Lower leg skin (tissue), 4 donors: ENCODE data around the gene ZKSCAN5. TPM values are rescaled to one million over a fixed set of nuclear protein-coding genes. Genes with fewer than 3 reads are reported as not detected.
A peak's percentile ranks its signal among the peaks of the same experiment; 100 is the strongest.

Source experiments
- DNase-seq, 2 donors: peaks; one replicate each; pipeline ENCODE4 v3.0.0-alpha.2; 2019; ENCODE audit warnings: low spot score in 2 of 2
- H3K4me3 ChIP-seq: fragments of 200-600 bp; sonication (generic); 2 replicates; pipeline ENCODE4 v1.5.1; 2017; ENCODE audit warnings: mild to moderate bottlenecking, low read depth; ENCODE audit not compliant: poor library complexity, severe bottlenecking
- CTCF ChIP-seq, 3 donors: fragments of 450-650 bp; IDR thresholded peaks; one replicate each; pipeline ENCODE4 v1.5.1; 2016; ENCODE audit warnings: antibody characterized with exemption in 3 of 3, mild to moderate bottlenecking in 3 of 3, moderate library complexity in 2 of 3
- POLR2A ChIP-seq, 2 donors: fragments of 450-650 bp; IDR thresholded peaks; one replicate each; pipeline ENCODE4 v1.6.1; 2016 to 2017; ENCODE audit warnings: antibody characterized with exemption in 2 of 2, mild to moderate bottlenecking in 1 of 2, moderate library complexity in 1 of 2
- WGBS, 2 donors: methylation state at CpG; one replicate each; pipeline ENCODE4 v1.1.5; 2018; 5-methylcytosine and 5-hydroxymethylcytosine counted together
- intact Hi-C: fragments of 100-400 bp; cut with DNase I; formaldehyde crosslinking; loops from one replicate; pipeline ENCODE4 v1.15.0; 2023; ENCODE audit warnings: low total_unique reads
- total RNA-seq, 4 donors: library from RNA; depleted of rRNA; stranded (reverse); fragments of >200 nt; gene quantifications; one replicate each; pipeline ENCODE4 v1.1.0, GENCODE V29; 2016

The ZKSCAN5 gene
- total RNA-seq, 4 donors from 2014 or later, result 3.9 to 6.7 (median 5.7) TPM

GRCh38 chr7:99551767-99552463, 47.5 kb downstream of the ZKSCAN5 start, which contains the start of gene FAM200A:
FAM200A (minus strand) TSS chr7:99552114; CDS start chr7:99548407, 3,707 bp downstream.
- H3K4me3 ChIP-seq, result peak within 1 kb of the TSS; percentile 84

GRCh38 chr7:99553039-99553438, 48.6 kb downstream of the ZKSCAN5 start:
- no peak overlapping the region for H3K4me3 ChIP-seq
- intact Hi-C loops, result no loop called here
- no peak for DNase-seq
- WGBS, 2 donors, result 95 to 96% methylated on average over 4 of the region's 4 CpGs
- no peak for TF ChIP-seq CTCF (IDR thresholded peaks at IDR 0.05)
- no peak for TF ChIP-seq POLR2A (IDR thresholded peaks at IDR 0.05)

More at GRCh38 chr7:99551767-99552463, 47.5 kb downstream of the ZKSCAN5 start, which contains the start of gene FAM200A:
- WGBS, 2 donors, result 0 to 1% methylated on average over 36 to 37 of the region's 37 CpGs
- peak; percentile 78 to 97 for DNase-seq
- no peak for TF ChIP-seq POLR2A (IDR thresholded peaks at IDR 0.05)
- no peak for TF ChIP-seq CTCF (IDR thresholded peaks at IDR 0.05)
- intact Hi-C loops, result no loop called here

- WGBS, 2 donors, result 73 to 79% methylated on average over 2 of the region's 2 CpGs
- TF ChIP-seq POLR2A (IDR thresholded peaks at IDR 0.05) (no peak), CTCF (IDR thresholded peaks at IDR 0.05) (no peak)
- no peak for DNase-seq
- intact Hi-C loops, result no loop called here
- no peak overlapping the region for H3K4me3 ChIP-seq
Measured at GRCh38 chr7:99554939-99555338, 50.5 kb downstream of the ZKSCAN5 start.

GRCh38 chr7:99557196-99557607, 52.7 kb downstream of the ZKSCAN5 start:
- no peak overlapping the region for H3K4me3 ChIP-seq
- intact Hi-C loops, result no loop called here
- no peak for DNase-seq
- whole genome bisulfite sequencing, 2 donors, result 61 to 75% methylated on average over 4 of the region's 4 CpGs
- no peak for TF ChIP-seq POLR2A (IDR thresholded peaks at IDR 0.05)

- 1 to 4% methylated on average over 17 of the region's 17 CpGs for WGBS, 2 donors
- intact Hi-C loops, result no loop called here
- DNase-seq, result no peak
- TF ChIP-seq POLR2A (IDR thresholded peaks at IDR 0.05), result no peak
- H3K4me3 ChIP-seq, result peak overlapping the region; percentile 95
Measured at GRCh38 chr7:99557940-99558305, 53.5 kb downstream of the ZKSCAN5 start.

- intact Hi-C loops, result no loop called here
- H3K4me3 ChIP-seq, result peak within 1 kb of the TSS; percentile 95
- TF ChIP-seq POLR2A (IDR thresholded peaks at IDR 0.05) (no peak), CTCF (IDR thresholded peaks at IDR 0.05) (no peak)
- 0 to 1% methylated on average over 47 to 52 of the region's 73 CpGs for WGBS, 2 donors
- peak; percentile 88 to 98 for DNase-seq
Measured at GRCh38 chr7:99558306-99559174, 54.1 kb downstream of the ZKSCAN5 start, which contains the start of gene ZNF655. ZNF655 (plus strand) TSS chr7:99558642; CDS start chr7:99560560, 1,918 bp downstream.
